Subcutaneous abdominal adipose tissue (tissue), 5 donors: ENCODE results near the gene ACAD11.

Source experiments
- H3K27ac ChIP-seq: one replicate; pipeline ENCODE4 v1.7.0; 2013; ENCODE audit warnings: low read depth, mild to moderate bottlenecking, inconsistent platforms, low read length, moderate library complexity
- H3K27me3 ChIP-seq, 5 donors: one replicate each; pipeline ENCODE4 v1.7.0; 2013; ENCODE audit warnings: low read length in 5 of 5, inconsistent platforms in 1 of 5; ENCODE audit not compliant: control insufficient read depth in 5 of 5, insufficient read depth in 4 of 5
- H3K36me3 ChIP-seq, 5 donors: one replicate each; pipeline ENCODE4 v1.7.0; 2013; ENCODE audit warnings: low read length in 5 of 5; ENCODE audit not compliant: control insufficient read depth in 5 of 5, insufficient read depth in 5 of 5
- H3K4me1 ChIP-seq, 5 donors: one replicate each; pipeline ENCODE4 v1.7.0; 2013; ENCODE audit warnings: low read length in 5 of 5, mild to moderate bottlenecking in 3 of 5, moderate library complexity in 1 of 5; ENCODE audit not compliant: control insufficient read depth in 5 of 5, insufficient read depth in 5 of 5
- H3K4me3 ChIP-seq, 5 donors: one replicate each; pipeline ENCODE4 v1.7.0; 2013; ENCODE audit warnings: low read length in 5 of 5, low read depth in 1 of 5
- H3K9ac ChIP-seq, 5 donors: one replicate each; pipeline ENCODE4 v1.7.0; 2013; ENCODE audit warnings: low read length in 5 of 5, mild to moderate bottlenecking in 4 of 5, moderate library complexity in 3 of 5
- H3K9me3 ChIP-seq, 5 donors: one replicate each; pipeline ENCODE4 v1.7.0; 2013; ENCODE audit warnings: low read length in 5 of 5; ENCODE audit not compliant: control insufficient read depth in 5 of 5
- donor health status: healthy.
- donor health status: healthy.
- donor health status: healthy.
- donor health status: healthy.
- donor health status: healthy.

Gene ACAD11

DNA sequence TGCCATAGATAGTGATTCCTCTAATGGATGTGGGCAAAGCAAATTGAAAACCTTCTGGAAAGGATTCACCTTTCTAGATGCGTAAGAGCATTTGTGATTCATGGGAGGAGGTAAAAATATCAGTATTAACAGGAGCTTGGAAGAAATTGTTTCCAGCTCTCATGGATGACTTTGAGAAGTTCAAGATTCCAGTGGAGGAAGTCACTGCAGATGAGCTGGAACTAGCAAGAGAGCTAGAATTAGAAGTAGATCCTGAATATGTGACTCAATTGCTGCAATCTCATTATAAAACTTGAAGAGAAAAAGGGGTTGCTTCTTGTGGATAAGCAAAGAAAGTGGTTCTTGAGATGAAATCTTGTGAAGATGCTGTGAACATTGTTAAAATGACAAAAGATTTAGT, 150.5 kb downstream of the ACAD11 start:
- Histone ChIP-seq H3K27ac (no peak overlapping the region), H3K4me1 (no peaks in the 10 kb centered on the region), H3K36me3 (peaks cover 51 to 75% (median 65%) of the 10 kb centered on the region in 5 donors), H3K27me3 (no peaks in the 10 kb centered on the region), H3K9ac (no peak overlapping the region), H3K9me3 (no peaks in the 10 kb centered on the region), H3K4me3 (no peak overlapping the region)
